SK-N-MC (cell line): Measurements from ENCODE around the gene PERCC1.

ENCODE experiments used
- EZH2 ChIP-seq: fragments of 200-600 bp; sonication (generic); IDR thresholded peaks from one replicate; pipeline ENCODE4 v1.6.1; 2017; ENCODE audit warnings: antibody characterized with exemption
- FOXP2 ChIP-seq: optimal IDR thresholded peaks from 2 replicates; pipeline ENCODE3; 2011; ENCODE audit warnings: mild to moderate bottlenecking, moderate library complexity; ENCODE audit not compliant: insufficient read depth; ENCODE audit errors: extremely low read length, control extremely low read depth
- POLR2AphosphoS5 ChIP-seq: IDR thresholded peaks from 2 replicates; pipeline ENCODE4 v1.6.1; 2012; ENCODE audit warnings: mild to moderate bottlenecking, low read depth, low read length, borderline replicate concordance

- TF ChIP-seq FOXP2 (no peak), EZH2 (no peak), POLR2AphosphoS5 (no peak)
These were observed 33.1 kb upstream of the PERCC1 start for GRCh38 chr16:1397779-1398178.
